ENCODE data around the gene SCYL1. TPM values are rescaled to one million over a fixed set of nuclear protein-coding genes. Genes with fewer than 3 reads are reported as not detected.
A peak's percentile ranks its signal among the peaks of the same experiment; 100 is the strongest.

Gene SCYL1
- total RNA-seq, 1 donor = 109 TPM

DNA sequence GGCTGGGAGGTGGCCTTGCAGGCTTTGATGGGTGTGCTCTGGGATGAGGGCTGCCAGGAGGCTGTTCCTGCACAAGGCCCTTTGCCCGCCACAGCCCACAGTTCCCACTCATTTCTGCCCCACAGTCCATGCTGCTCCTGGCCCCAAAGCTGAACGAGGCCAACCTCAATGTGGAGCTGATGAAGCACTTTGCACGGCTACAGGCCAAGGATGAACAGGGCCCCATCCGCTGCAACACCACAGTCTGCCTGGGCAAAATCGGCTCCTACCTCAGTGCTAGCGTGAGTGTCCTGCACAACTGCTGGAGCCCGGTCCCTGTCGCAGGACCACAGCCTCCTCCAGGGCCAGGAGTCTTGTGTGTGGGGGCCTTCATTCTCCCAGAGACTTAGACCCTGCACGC is 10.2 kb downstream of the SCYL1 start:
- Histone ChIP-seq H4K20me1 (ENCODE audit: insufficient read depth, low read length) (peaks cover 42% of the 10 kb centered on the region), H2AFZ (ENCODE audit: low read length) (no peak overlapping the region), H3K27me3 (ENCODE audit: insufficient read depth, low read length) (no peaks in the 10 kb centered on the region), H3K4me3 (ENCODE audit: insufficient read depth, low read length) (no peak overlapping the region), H3K36me3 (ENCODE audit: insufficient read depth, low read length) (peaks cover 79% of the 10 kb centered on the region), H3K79me2 (ENCODE audit: insufficient read depth, low read length) (peaks cover 11% of the 10 kb centered on the region), H3K27ac (ENCODE audit: low read depth, low read length) (no peak overlapping the region), H3K4me2 (ENCODE audit: insufficient read depth, low read length) (no peak overlapping the region), H3K9me3 (ENCODE audit: low read depth, low read length) (no peaks in the 10 kb centered on the region), H3K4me1 (ENCODE audit: insufficient read depth, low read length) (no peaks in the 10 kb centered on the region)
- peak; percentile 86 for DNase-seq (ENCODE audit: insufficient read length, low spot score, missing footprints)
- TF ChIP-seq, protein P1, sequence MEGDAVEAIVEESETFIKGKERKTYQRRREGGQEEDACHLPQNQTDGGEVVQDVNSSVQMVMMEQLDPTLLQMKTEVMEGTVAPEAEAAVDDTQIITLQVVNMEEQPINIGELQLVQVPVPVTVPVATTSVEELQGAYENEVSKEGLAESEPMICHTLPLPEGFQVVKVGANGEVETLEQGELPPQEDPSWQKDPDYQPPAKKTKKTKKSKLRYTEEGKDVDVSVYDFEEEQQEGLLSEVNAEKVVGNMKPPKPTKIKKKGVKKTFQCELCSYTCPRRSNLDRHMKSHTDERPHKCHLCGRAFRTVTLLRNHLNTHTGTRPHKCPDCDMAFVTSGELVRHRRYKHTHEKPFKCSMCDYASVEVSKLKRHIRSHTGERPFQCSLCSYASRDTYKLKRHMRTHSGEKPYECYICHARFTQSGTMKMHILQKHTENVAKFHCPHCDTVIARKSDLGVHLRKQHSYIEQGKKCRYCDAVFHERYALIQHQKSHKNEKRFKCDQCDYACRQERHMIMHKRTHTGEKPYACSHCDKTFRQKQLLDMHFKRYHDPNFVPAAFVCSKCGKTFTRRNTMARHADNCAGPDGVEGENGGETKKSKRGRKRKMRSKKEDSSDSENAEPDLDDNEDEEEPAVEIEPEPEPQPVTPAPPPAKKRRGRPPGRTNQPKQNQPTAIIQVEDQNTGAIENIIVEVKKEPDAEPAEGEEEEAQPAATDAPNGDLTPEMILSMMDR (IDR thresholded peaks at IDR 0.05; ENCODE audit: extremely low read depth, low read depth, low read length) = no peak

DNA sequence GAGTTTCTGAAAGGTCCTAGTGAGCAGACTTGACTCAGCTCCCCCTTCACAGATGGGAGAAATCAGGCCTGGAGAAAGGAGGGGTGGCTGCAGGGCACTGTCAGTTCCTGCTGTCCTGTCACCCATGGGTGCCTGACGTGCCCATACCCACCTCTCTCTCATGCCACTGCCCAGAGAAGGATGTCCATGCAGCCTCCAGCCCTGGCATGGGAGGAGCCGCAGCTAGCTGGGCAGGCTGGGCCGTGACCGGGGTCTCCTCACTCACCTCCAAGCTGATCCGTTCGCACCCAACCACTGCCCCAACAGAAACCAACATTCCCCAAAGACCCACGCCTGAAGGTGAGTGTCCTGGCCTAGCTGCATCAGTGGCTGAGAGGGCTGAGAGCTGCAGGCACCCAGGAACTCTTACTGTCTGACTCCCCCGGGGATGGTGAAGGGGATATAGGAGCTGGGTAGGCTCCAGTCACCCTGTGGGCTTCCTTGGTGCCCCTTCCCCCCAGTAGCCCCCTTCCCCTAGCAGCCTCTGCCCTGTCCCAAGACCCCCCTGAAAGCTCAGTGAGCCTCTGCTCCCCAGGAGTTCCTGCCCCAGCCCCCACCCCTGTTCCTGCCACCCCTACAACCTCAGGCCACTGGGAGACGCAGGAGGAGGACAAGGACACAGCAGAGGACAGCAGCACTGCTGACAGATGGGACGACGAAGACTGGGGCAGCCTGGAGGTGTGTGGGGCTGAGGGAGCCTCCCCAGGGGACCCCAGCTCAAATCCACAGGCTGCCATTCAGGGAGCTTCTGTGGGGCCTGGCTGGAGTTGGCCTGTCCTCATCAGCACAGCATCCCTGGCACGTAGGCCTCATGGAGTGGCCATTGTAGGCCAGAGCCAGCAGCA is 11.8 kb downstream of the SCYL1 start:
- Histone ChIP-seq H3K4me2 (ENCODE audit: insufficient read depth, low read length) (no peak overlapping the region), H4K20me1 (ENCODE audit: insufficient read depth, low read length) (peaks cover 36% of the 10 kb centered on the region), H3K27me3 (ENCODE audit: insufficient read depth, low read length) (no peaks in the 10 kb centered on the region), H3K27ac (ENCODE audit: low read depth, low read length) (no peak overlapping the region), H3K36me3 (ENCODE audit: insufficient read depth, low read length) (peaks cover 67% of the 10 kb centered on the region), H2AFZ (ENCODE audit: low read length) (no peak overlapping the region), H3K4me1 (ENCODE audit: insufficient read depth, low read length) (peaks cover 9% of the 10 kb centered on the region), H3K79me2 (ENCODE audit: insufficient read depth, low read length) (peaks cover 2% of the 10 kb centered on the region), H3K4me3 (ENCODE audit: insufficient read depth, low read length) (no peak overlapping the region), H3K9me3 (ENCODE audit: low read depth, low read length) (no peaks in the 10 kb centered on the region)
- TF ChIP-seq, protein P1 (IDR thresholded peaks at IDR 0.05; ENCODE audit: extremely low read depth, low read depth, low read length) = no peak
- DNase-seq (ENCODE audit: insufficient read length, low spot score, missing footprints) = peak; percentile 88

DNA sequence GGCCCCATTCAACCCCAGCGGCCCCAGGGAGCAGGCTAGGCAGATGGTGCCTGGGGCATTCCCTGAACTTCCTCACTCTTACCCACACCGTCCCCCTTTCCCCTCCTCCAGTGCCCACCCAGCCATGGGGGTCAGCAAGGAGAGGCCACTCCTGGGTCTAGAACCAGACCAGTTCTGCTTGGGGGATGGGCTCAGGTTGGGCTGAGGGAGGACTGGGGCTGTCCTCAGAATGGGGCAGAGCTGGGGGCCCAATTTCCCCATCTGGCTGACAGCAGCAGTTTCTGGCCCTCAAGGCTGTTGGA is 12.4 kb downstream of the SCYL1 start:
- Histone ChIP-seq H3K9me3 (ENCODE audit: low read depth, low read length) (no peaks in the 10 kb centered on the region), H3K27ac (ENCODE audit: low read depth, low read length) (no peak overlapping the region), H3K79me2 (ENCODE audit: insufficient read depth, low read length) (peaks cover 2% of the 10 kb centered on the region), H2AFZ (ENCODE audit: low read length) (no peak overlapping the region), H3K4me1 (ENCODE audit: insufficient read depth, low read length) (peaks cover 9% of the 10 kb centered on the region), H3K4me2 (ENCODE audit: insufficient read depth, low read length) (no peak overlapping the region), H4K20me1 (ENCODE audit: insufficient read depth, low read length) (peaks cover 36% of the 10 kb centered on the region), H3K27me3 (ENCODE audit: insufficient read depth, low read length) (no peaks in the 10 kb centered on the region), H3K36me3 (ENCODE audit: insufficient read depth, low read length) (peaks cover 69% of the 10 kb centered on the region), H3K4me3 (ENCODE audit: insufficient read depth, low read length) (no peak overlapping the region)
- TF ChIP-seq, protein P1 (IDR thresholded peaks at IDR 0.05; ENCODE audit: extremely low read depth, low read depth, low read length) = no peak
- DNase-seq (ENCODE audit: insufficient read length, low spot score, missing footprints) = peak; percentile 85

DNA sequence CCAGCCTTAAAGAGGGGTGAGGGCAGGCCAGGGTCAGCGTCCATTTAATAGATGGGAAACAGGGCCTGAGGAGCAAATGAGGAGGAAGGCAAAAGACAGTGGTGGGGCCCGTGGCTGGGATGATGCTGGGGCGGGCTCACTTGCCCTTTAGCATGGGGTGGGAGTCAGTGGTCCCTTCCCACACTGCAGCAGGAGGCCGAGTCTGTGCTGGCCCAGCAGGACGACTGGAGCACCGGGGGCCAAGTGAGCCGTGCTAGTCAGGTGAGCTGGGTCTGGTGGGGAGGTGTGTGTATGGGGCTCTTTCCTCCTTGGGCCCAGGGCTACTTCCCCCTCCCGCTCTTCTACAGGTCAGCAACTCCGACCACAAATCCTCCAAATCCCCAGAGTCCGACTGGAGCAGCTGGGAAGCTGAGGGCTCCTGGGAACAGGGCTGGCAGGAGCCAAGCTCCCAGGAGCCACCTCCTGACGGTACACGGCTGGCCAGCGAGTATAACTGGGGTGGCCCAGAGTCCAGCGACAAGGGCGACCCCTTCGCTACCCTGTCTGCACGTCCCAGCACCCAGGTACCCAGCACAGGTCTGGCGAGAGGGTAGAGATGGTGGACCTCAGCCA is 12.8 kb downstream of the SCYL1 start:
- H2AFZ ChIP-seq (ENCODE audit: low read length) = no peak overlapping the region
- no peak overlapping the region for H3K4me2 ChIP-seq (ENCODE audit: insufficient read depth, low read length)
- no peak overlapping the region for H3K4me3 ChIP-seq (ENCODE audit: insufficient read depth, low read length)
- DNase-seq (ENCODE audit: insufficient read length, low spot score, missing footprints) = peak; percentile 93
- H3K9me3 ChIP-seq (ENCODE audit: low read depth, low read length) = no peaks in the 10 kb centered on the region
- H3K36me3 ChIP-seq (ENCODE audit: insufficient read depth, low read length) = peaks cover 67% of the 10 kb centered on the region
- TF ChIP-seq, protein P1 (IDR thresholded peaks at IDR 0.05; ENCODE audit: extremely low read depth, low read depth, low read length) = no peak
- H3K27me3 ChIP-seq (ENCODE audit: insufficient read depth, low read length) = no peaks in the 10 kb centered on the region
- no peak overlapping the region for H3K27ac ChIP-seq (ENCODE audit: low read depth, low read length)
- H3K79me2 ChIP-seq (ENCODE audit: insufficient read depth, low read length) = peaks cover 2% of the 10 kb centered on the region
- peaks cover 34% of the 10 kb centered on the region for H4K20me1 ChIP-seq (ENCODE audit: insufficient read depth, low read length)
- peaks cover 9% of the 10 kb centered on the region for H3K4me1 ChIP-seq (ENCODE audit: insufficient read depth, low read length)

All from osteoblast (primary cell).